GM12878 (cell line): Measurements from ENCODE around the gene AFAP1. TPM values are rescaled to one million over a fixed set of nuclear protein-coding genes. Genes with fewer than 3 reads are reported as not detected.

Experiments used
- ATAC-seq: fragments of 200-7000 bp; cut with Tn5 transposase; 3 replicates; pipeline ENCODE4 v1.9.1; 2020; ENCODE audit warnings: mild to moderate bottlenecking, moderate library complexity
- BruUV-seq: library from RNA; stranded (reverse); fragments of 400-500 nt; replicated peaks from 2 replicates; lab custom pipeline; 2021; lab: Mats Ljungman, UMichigan
- CTCF ChIA-PET: fragments of 300-600 bp; sonication (Branson Sonifier 250); formaldehyde crosslinking; extraction: SDS; loops from one replicate; lab custom pipeline; 2021; ENCODE audit warnings: inconsistent platforms; lab: Yijun Ruan, JAX
- POLR2A ChIA-PET: fragments of 350-600 bp; formaldehyde crosslinking; extraction: SDS; loops from one replicate; lab custom pipeline; 2021; ENCODE audit warnings: inconsistent platforms; lab: Charles Lee
- RAD21 ChIA-PET: fragments of 300-600 bp; sonication (Branson Sonifier 250); formaldehyde crosslinking; loops from one replicate; lab custom pipeline; 2023; ENCODE audit warnings: antibody characterized with exemption; ENCODE audit not compliant: unreplicated experiment; lab: Charles Lee
- SMC1A ChIA-PET: fragments of 300-600 bp; sonication (Branson Sonifier 250); formaldehyde crosslinking; loops from one replicate; lab custom pipeline; 2023; ENCODE audit not compliant: unreplicated experiment, uncharacterized antibody; lab: Charles Lee
- DNase-seq: peaks from one replicate; pipeline ENCODE4 v3.0.0-alpha.2; 2011; ENCODE audit warnings: low read depth, low spot score
- FAIRE-seq: peaks from 3 replicates; lab custom pipeline; 2011; peaks lifted over from hg19 to GRCh38; lab: Jason Lieb, UNC
- H2AFZ ChIP-seq: 2 replicates; pipeline ENCODE4 v1.6.0; 2011; ENCODE audit warnings: low read depth, low read length, control low read depth; ENCODE audit not compliant: control insufficient read depth
- H3K27ac ChIP-seq: 2 replicates; pipeline ENCODE4 v1.5.1; 2011; ENCODE audit warnings: control low read depth; ENCODE audit not compliant: control insufficient read depth, insufficient read depth
- H3K27me3 ChIP-seq, 2 experiments: replicated peaks in 1 of 2; 2 replicates each; pipeline versions ENCODE4 v1.6.0 to v1.6.1; 2011; ENCODE audit warnings: low read length in 1 of 2; ENCODE audit not compliant: control insufficient read depth in 2 of 2, insufficient read depth in 2 of 2
- H3K36me3 ChIP-seq, 2 experiments: 2 replicates each; pipeline ENCODE4 v1.5.1; 2011; ENCODE audit warnings: low read length in 1 of 2; ENCODE audit not compliant: control insufficient read depth in 2 of 2, insufficient read depth in 2 of 2
- H3K4me1 ChIP-seq: 2 replicates; pipeline ENCODE4 v1.6.1; 2011; ENCODE audit warnings: mild to moderate bottlenecking, low read length, moderate library complexity, mixed read lengths; ENCODE audit not compliant: control insufficient read depth, insufficient read depth
- H3K4me2 ChIP-seq: 2 replicates; pipeline ENCODE4 v1.6.0; 2011; ENCODE audit warnings: control low read depth; ENCODE audit not compliant: control insufficient read depth, insufficient read depth
- H3K4me3 ChIP-seq: fragments of 200-600 bp; sonication (generic); 2 replicates; pipeline ENCODE4 v1.5.1; 2016
- H3K79me2 ChIP-seq: 2 replicates; pipeline ENCODE4 v1.6.0; 2011; ENCODE audit warnings: low read length; ENCODE audit not compliant: control insufficient read depth, insufficient read depth
- H3K9ac ChIP-seq: 2 replicates; pipeline ENCODE4 v1.8.0; 2011; ENCODE audit warnings: low read length, control low read depth, mixed read lengths; ENCODE audit not compliant: control insufficient read depth, insufficient read depth
- H3K9me3 ChIP-seq: replicated peaks from 3 replicates; pipeline ENCODE4 v1.5.1; 2011; ENCODE audit warnings: mild to moderate bottlenecking, low read length; ENCODE audit not compliant: control insufficient read depth, insufficient read depth
- H4K20me1 ChIP-seq: 2 replicates; pipeline ENCODE4 v1.6.0; 2011; ENCODE audit not compliant: control insufficient read depth, insufficient read depth
- BCL3 ChIP-seq: IDR thresholded peaks from 2 replicates; pipeline ENCODE4 v1.6.1; 2011; ENCODE audit warnings: borderline replicate concordance, low read depth, mild to moderate bottlenecking, moderate library complexity, low read length; ENCODE audit not compliant: insufficient read depth, poor library complexity, severe bottlenecking
- BRCA1 ChIP-seq: IDR thresholded peaks from 2 replicates; pipeline ENCODE4 v1.6.1; 2011; ENCODE audit warnings: low read depth, low read length, improper control_type of control experiment
- FOXM1 ChIP-seq: IDR thresholded peaks from 2 replicates; pipeline ENCODE4 v1.6.1; 2012; ENCODE audit warnings: low read depth, mild to moderate bottlenecking, inconsistent platforms, low read length, moderate library complexity
- HDAC6 ChIP-seq: fragments of 200-600 bp; sonication (generic); IDR thresholded peaks from one replicate; pipeline ENCODE4 v1.8.0; 2017; ENCODE audit warnings: antibody characterized with exemption; ENCODE audit not compliant: unreplicated experiment
- MTA3 ChIP-seq: IDR thresholded peaks from 2 replicates; pipeline ENCODE4 v1.6.1; 2012; ENCODE audit warnings: low read length, inconsistent platforms, borderline replicate concordance
- MYC ChIP-seq: IDR thresholded peaks from 2 replicates; pipeline ENCODE4 v1.6.1; 2011; ENCODE audit warnings: mild to moderate bottlenecking, low read length, moderate library complexity, inconsistent platforms; ENCODE audit not compliant: insufficient read depth, insufficient replicate concordance, insufficient read length, severe bottlenecking
- NBN ChIP-seq: fragments of 450-650 bp; IDR thresholded peaks from 2 replicates; pipeline ENCODE4 v1.6.1; 2016
- POU2F2 ChIP-seq: IDR thresholded peaks from 3 replicates; pipeline ENCODE4 v1.6.1; 2011; ENCODE audit warnings: low read depth, mild to moderate bottlenecking, low read length, borderline replicate concordance
- RAD21 ChIP-seq: IDR thresholded peaks from 2 replicates; pipeline ENCODE4 v1.6.1; 2011; ENCODE audit warnings: mild to moderate bottlenecking, low read depth, low read length, moderate library complexity; ENCODE audit not compliant: insufficient read depth
- SP1 ChIP-seq: IDR thresholded peaks from one replicate; pipeline ENCODE4 v1.6.1; 2011; ENCODE audit warnings: low read depth, low read length
- SREBF1 ChIP-seq: IDR thresholded peaks from 2 replicates; pipeline ENCODE4 v1.6.1; 2012; ENCODE audit warnings: mild to moderate bottlenecking, low read length
- WGBS: methylation state at CpG from one replicate; pipeline ENCODE4 v1.1.6; 2016; ENCODE audit warnings: low lambda C conversion rate; ENCODE audit not compliant: insufficient replicate concordance, insufficient coverage; ENCODE audit errors: missing lambda C conversion rate; 5-methylcytosine and 5-hydroxymethylcytosine counted together
- in situ Hi-C: fragments of 300-500 bp; cut with MboI; formaldehyde crosslinking; loops from 9 replicates; pipeline ENCODE4 v1.14.3; 2018; ENCODE audit warnings: mixed read lengths
- intact Hi-C: fragments of 100-400 bp; cut with micrococcal nuclease; formaldehyde crosslinking; loops from one replicate; pipeline ENCODE4 v1.14.2; 2022; ENCODE audit not compliant: unreplicated experiment
- polyA plus RNA-seq, 11 experiments: library from polyadenylated mRNA; depleted of rRNA in 4 of 11; unstranded in 6 of 11; stranded (reverse) in 5 of 11; fragments of >200 nt; fragmentation: Nextera tagmentation in 4 of 11; fragmentation: Illumina TruSeq in 1 of 11; extraction: Ambion mirVana in 4 of 11; extraction: Trizol in 1 of 11; gene quantifications; 1 replicate in 1 of 11; 2 replicates in 10 of 11; pipeline versions ENCODE4 v1.2.1 to v1.2.3, GENCODE V29; 2011 to 2016; ENCODE audit warnings: inconsistent platforms in 2 of 11, missing spikeins in 2 of 11, low read depth in 1 of 11
- total RNA-seq, 4 experiments: library from RNA; depleted of rRNA in 3 of 4; stranded (reverse); fragments of >200 nt in 3 of 4; fragmentation: Illumina TruSeq in 1 of 4; extraction: Trizol in 1 of 4; gene quantifications; 2 replicates each; pipeline versions ENCODE4 v1.2.1 to v1.2.3, GENCODE V29; 2013 to 2021

The AFAP1 gene
- total and polyA plus RNA-seq, 10 of the 15 experiments (the other 5 are each of a cell fraction or from before 2014, with no cell fraction given), result 0.02 to 0.23 (median 0.09) TPM; not detected in 1

DNA sequence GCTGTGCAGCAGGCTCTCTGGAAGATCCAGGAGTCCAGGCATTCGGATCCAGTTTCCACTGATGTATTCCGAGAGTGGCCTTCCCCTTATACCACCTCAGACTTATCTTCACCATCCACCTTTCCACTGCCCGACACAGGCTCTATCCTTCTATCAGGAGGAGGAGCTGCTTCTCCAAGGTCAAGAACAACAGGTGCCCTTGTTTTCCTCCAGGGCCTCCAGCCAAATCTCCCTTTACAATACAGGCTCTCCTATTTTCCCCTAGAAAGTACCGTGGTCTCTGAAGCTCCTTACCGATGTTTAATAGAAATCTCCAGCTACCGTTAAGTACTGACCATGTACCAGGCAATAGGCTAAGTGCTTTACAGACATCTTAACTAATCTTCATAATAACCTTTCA is 61.3 kb downstream of the AFAP1 start:
- H3K79me2 ChIP-seq, result no peaks in the 10 kb centered on the region
- no peaks in the 10 kb centered on the region for H3K4me1 ChIP-seq
- DNase-seq (no peak), ATAC-seq (no peak), FAIRE-seq (no peak)
- in situ Hi-C loops (no loop called here), intact Hi-C loops (no loop called here)
- ChIA-PET RAD21 (no interaction called here), CTCF (interaction anchor here (0.5 kb wide), 1 partner anchor 76 kb away, joined by 3 read pairs; no protein-coding TSS in a partner anchor), POLR2A (no interaction called here), SMC1A (interaction anchor here (0.6 to 1.3 kb wide), 3 partner anchors 9 to 68 kb away, joined by 3 read pairs; no protein-coding TSS in a partner anchor)
- 41% methylated on average over 6 of the region's 6 CpGs for WGBS
- no peak overlapping the region for H3K4me2 ChIP-seq
- H3K27me3 ChIP-seq, result no peaks in the 10 kb centered on the region
- BruUV-seq, result no TSS peak
- no peak overlapping the region for H3K9ac ChIP-seq
- no peaks in the 10 kb centered on the region for H4K20me1 ChIP-seq
- H2AFZ ChIP-seq, result no peak overlapping the region
- no peaks in the 10 kb centered on the region for H3K36me3 ChIP-seq
- H3K9me3 ChIP-seq, result no peaks in the 10 kb centered on the region
- no peak overlapping the region for H3K27ac ChIP-seq
- TF ChIP-seq BRCA1, result no peak
- TF ChIP-seq BCL3, result no peak
- TF ChIP-seq HDAC6, result no peak
- TF ChIP-seq MYC, result no peak
- no peak for TF ChIP-seq MTA3
- TF ChIP-seq POU2F2, result no peak
- TF ChIP-seq SP1, result no peak
- TF ChIP-seq NBN, result no peak
- TF ChIP-seq RAD21, result no peak
- TF ChIP-seq FOXM1, result no peak
- TF ChIP-seq SREBF1, result no peak
- H3K4me3 ChIP-seq, result no peak overlapping the region
